ENCODE measurements around the gene ATP8B3.

Gene ATP8B3

GRCh38 chr19:1736280-1736679 is 75.8 kb downstream of the ATP8B3 start:
- DNase-seq, result no peak

- no peak for DNase-seq
Observed at GRCh38 chr19:1734321-1734966, 77.6 kb downstream of the ATP8B3 start.
